H9 (cell line): ENCODE data around the gene NEURL1B. TPM values are rescaled to one million over a fixed set of nuclear protein-coding genes. Genes with fewer than 3 reads are reported as not detected.

Source experiments
- DNase-seq: peaks from one replicate; pipeline ENCODE4 v3.0.0-alpha.2; 2017
- H2AFZ ChIP-seq: one replicate; pipeline ENCODE4 v1.6.1; 2013; ENCODE audit warnings: mild to moderate bottlenecking, low read length, control low read depth, moderate library complexity
- H2AK5ac ChIP-seq: 2 replicates; pipeline ENCODE4 v1.6.1; 2013; ENCODE audit warnings: low read length, control low read depth, mixed read lengths; ENCODE audit not compliant: insufficient read length
- H2BK120ac ChIP-seq: one replicate; pipeline ENCODE4 v1.6.1; 2013; ENCODE audit warnings: low read depth, mild to moderate bottlenecking, low read length, control low read depth, inconsistent platforms; ENCODE audit not compliant: poor library complexity, severe bottlenecking
- H2BK12ac ChIP-seq: 2 replicates; pipeline ENCODE4 v1.6.1; 2013; ENCODE audit warnings: low read length, control low read depth, mixed read lengths, low read depth; ENCODE audit not compliant: insufficient read length
- H2BK15ac ChIP-seq: 2 replicates; pipeline ENCODE4 v1.6.1; 2013; ENCODE audit warnings: low read depth, low read length, control low read depth
- H2BK20ac ChIP-seq: one replicate; pipeline ENCODE4 v1.6.1; 2013; ENCODE audit warnings: low read depth, mild to moderate bottlenecking, low read length, control low read depth, inconsistent platforms; ENCODE audit not compliant: poor library complexity, severe bottlenecking
- H2BK5ac ChIP-seq: 2 replicates; pipeline ENCODE4 v1.6.1; 2013; ENCODE audit warnings: low read length, control low read depth, mixed read lengths; ENCODE audit not compliant: insufficient read length
- H3K14ac ChIP-seq: 2 replicates; pipeline ENCODE4 v1.6.1; 2013; ENCODE audit warnings: low read length, control low read depth; ENCODE audit not compliant: insufficient read depth
- H3K18ac ChIP-seq: 2 replicates; pipeline ENCODE4 v1.6.1; 2013; ENCODE audit warnings: low read depth, mild to moderate bottlenecking, mixed read lengths, low read length, control low read depth; ENCODE audit not compliant: insufficient read length
- H3K23ac ChIP-seq: 2 replicates; pipeline ENCODE4 v1.6.1; 2013; ENCODE audit warnings: low read length, control low read depth, mixed read lengths, low read depth; ENCODE audit not compliant: insufficient read length
- H3K23me2 ChIP-seq: 2 replicates; pipeline ENCODE4 v1.6.1; 2013; ENCODE audit warnings: low read depth, mild to moderate bottlenecking, mixed read lengths, low read length, control low read depth; ENCODE audit not compliant: insufficient read length, poor library complexity, severe bottlenecking
- H3K27ac ChIP-seq: 2 replicates; pipeline ENCODE4 v1.5.1; 2013; ENCODE audit warnings: low read length, control low read depth, mixed read lengths, low read depth; ENCODE audit not compliant: insufficient read length
- H3K27me3 ChIP-seq: 2 replicates; pipeline ENCODE4 v1.6.1; 2013; ENCODE audit warnings: low read length, control low read depth, inconsistent platforms; ENCODE audit not compliant: insufficient read depth
- H3K4ac ChIP-seq: 2 replicates; pipeline ENCODE4 v1.6.1; 2013; ENCODE audit warnings: low read depth, mild to moderate bottlenecking, control low read depth, inconsistent platforms, low read length, moderate library complexity
- H3K4me1 ChIP-seq: 2 replicates; pipeline ENCODE4 v1.6.1; 2013; ENCODE audit warnings: low read length, control low read depth, inconsistent platforms; ENCODE audit not compliant: insufficient read depth
- H3K4me2 ChIP-seq: 2 replicates; pipeline ENCODE4 v1.6.1; 2013; ENCODE audit warnings: low read length, control low read depth, mixed read lengths; ENCODE audit not compliant: insufficient read length, insufficient read depth
- H3K56ac ChIP-seq: 2 replicates; pipeline ENCODE4 v1.6.1; 2013; ENCODE audit warnings: low read depth, mild to moderate bottlenecking, mixed read lengths, low read length, control low read depth; ENCODE audit not compliant: insufficient read length
- H3K79me1 ChIP-seq: 2 replicates; pipeline ENCODE4 v1.6.1; 2013; ENCODE audit warnings: low read depth, mild to moderate bottlenecking, moderate library complexity, low read length, control low read depth, inconsistent platforms; ENCODE audit not compliant: insufficient read depth, poor library complexity, severe bottlenecking
- H3K79me2 ChIP-seq: 2 replicates; pipeline ENCODE4 v1.6.1; 2013; ENCODE audit warnings: low read length, control low read depth, inconsistent platforms; ENCODE audit not compliant: insufficient read depth
- H3K9ac ChIP-seq: 2 replicates; pipeline ENCODE4 v1.6.1; 2013; ENCODE audit warnings: low read length, control low read depth, mixed read lengths; ENCODE audit not compliant: insufficient read length; ENCODE audit errors: extremely low read depth
- H3K9me3 ChIP-seq: one replicate; pipeline ENCODE4 v1.6.1; 2013; ENCODE audit warnings: low read depth, low read length, inconsistent platforms; ENCODE audit not compliant: control insufficient read depth
- H3T11ph ChIP-seq: one replicate; pipeline ENCODE4 v1.6.1; 2013; ENCODE audit warnings: mild to moderate bottlenecking, low read length, control low read depth, inconsistent platforms
- H4K20me1 ChIP-seq: one replicate; pipeline ENCODE4 v1.6.1; 2013; ENCODE audit not compliant: control insufficient read depth, insufficient read length, insufficient read depth
- H4K5ac ChIP-seq: 2 replicates; pipeline ENCODE4 v1.6.1; 2013; ENCODE audit warnings: low read depth, mild to moderate bottlenecking, mixed read lengths, low read length, control low read depth; ENCODE audit not compliant: insufficient read length
- H4K8ac ChIP-seq: replicated peaks from 2 replicates; pipeline ENCODE4 v1.6.1; 2013; ENCODE audit warnings: low read length, control low read depth, mixed read lengths, low read depth; ENCODE audit not compliant: insufficient read length
- H4K91ac ChIP-seq: 2 replicates; pipeline ENCODE4 v1.6.1; 2013; ENCODE audit warnings: low read depth, mild to moderate bottlenecking, moderate library complexity, mixed read lengths, low read length, control low read depth; ENCODE audit not compliant: insufficient read length
- H3K27ac Mint-ChIP-seq, 3 experiments: 2 replicates in 2 of 3; 3 replicates in 1 of 3; pipeline ENCODE4 v1.8.0; 2020 to 2021; ENCODE audit warnings: mixed read lengths in 3 of 3, mild to moderate bottlenecking in 1 of 3, moderate library complexity in 1 of 3
- H3K27me3 Mint-ChIP-seq: 2 replicates; pipeline ENCODE4 v1.8.0; 2021; ENCODE audit warnings: low read depth, mild to moderate bottlenecking, moderate library complexity, mixed read lengths
- H3K36me3 Mint-ChIP-seq, 3 experiments: 2 replicates in 2 of 3; 3 replicates in 1 of 3; pipeline ENCODE4 v1.8.0; 2020 to 2021; ENCODE audit warnings: low read depth in 3 of 3, mixed read lengths in 3 of 3; ENCODE audit not compliant: insufficient read depth in 1 of 3
- H3K4me1 Mint-ChIP-seq, 2 experiments: 2 replicates each; pipeline ENCODE4 v1.8.0; 2020; ENCODE audit warnings: mixed read lengths in 2 of 2
- H3K4me3 Mint-ChIP-seq, 2 experiments: 2 replicates in 1 of 2; 3 replicates in 1 of 2; pipeline ENCODE4 v1.8.0; 2020 to 2021; ENCODE audit warnings: mild to moderate bottlenecking in 2 of 2, mixed read lengths in 2 of 2, moderate library complexity in 1 of 2
- H3K9me3 Mint-ChIP-seq, 2 experiments: 2 replicates in 1 of 2; 3 replicates in 1 of 2; pipeline ENCODE4 v1.8.0; 2020; ENCODE audit warnings: mild to moderate bottlenecking in 2 of 2, mixed read lengths in 2 of 2, moderate library complexity in 1 of 2
- WGBS: extraction: QIAGEN DNeasy Blood & Tissue Kit; methylation state at CpG from one replicate; pipeline ENCODE4 v1.1.7; 2013; ENCODE audit warnings: missing lambda C conversion rate, low lambda C conversion rate, mixed read lengths; ENCODE audit not compliant: insufficient read length; ENCODE audit errors: extremely low coverage; 5-methylcytosine and 5-hydroxymethylcytosine counted together
- total RNA-seq: library from RNA; stranded (reverse); gene quantifications from 2 replicates; pipeline ENCODE4 v1.2.1, GENCODE V29; 2021
- TF ChIP-seq, protein P1 (sequence below): fragments of 200-600 bp; sonication (generic); conservative IDR thresholded peaks from 3 replicates; pipeline ENCODE4 v1.8.0; 2021; ENCODE audit warnings: antibody characterized with exemption, mild to moderate bottlenecking

Gene NEURL1B
- total RNA-seq, 1 experiment from 2014 or later: 3.6 TPM

DNA sequence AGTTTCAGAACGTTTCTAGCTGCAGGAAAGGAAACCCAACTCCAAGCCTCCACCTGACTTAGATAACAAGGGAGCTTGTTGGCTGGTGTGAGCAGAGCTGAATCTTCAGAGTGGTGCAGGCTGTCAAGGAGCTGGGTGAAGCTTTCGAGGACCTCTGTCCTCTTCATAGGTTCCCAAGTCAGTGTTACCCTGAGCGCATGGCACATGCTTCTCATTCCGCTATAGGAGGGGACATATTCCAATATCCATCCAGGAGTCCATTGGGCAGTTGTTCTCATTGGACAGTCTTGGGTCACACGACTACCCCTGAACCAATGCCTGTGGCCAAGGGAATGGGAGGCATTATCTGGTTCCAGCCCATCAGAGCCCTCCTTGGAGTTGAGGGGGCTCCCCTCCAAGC lies 79.6 kb downstream of the NEURL1B start:
- H2BK120ac ChIP-seq: no peak overlapping the region
- H2BK20ac ChIP-seq: no peak overlapping the region
- no peak overlapping the region for H3K18ac ChIP-seq
- no peak overlapping the region for H2AFZ ChIP-seq
- H3K4me2 ChIP-seq: no peak overlapping the region
- no peak overlapping the region for H3K27ac ChIP-seq
- H3K79me2 ChIP-seq: no peaks in the 10 kb centered on the region
- no peaks in the 10 kb centered on the region for H3K23me2 ChIP-seq
- no peak for DNase-seq
- no peak overlapping the region for H2BK12ac ChIP-seq
- no peak overlapping the region for H2AK5ac ChIP-seq
- no peak overlapping the region for H4K8ac ChIP-seq
- H3K9me3 ChIP-seq: no peaks in the 10 kb centered on the region
- H3K56ac ChIP-seq: no peak overlapping the region
- TF ChIP-seq, protein P1, sequence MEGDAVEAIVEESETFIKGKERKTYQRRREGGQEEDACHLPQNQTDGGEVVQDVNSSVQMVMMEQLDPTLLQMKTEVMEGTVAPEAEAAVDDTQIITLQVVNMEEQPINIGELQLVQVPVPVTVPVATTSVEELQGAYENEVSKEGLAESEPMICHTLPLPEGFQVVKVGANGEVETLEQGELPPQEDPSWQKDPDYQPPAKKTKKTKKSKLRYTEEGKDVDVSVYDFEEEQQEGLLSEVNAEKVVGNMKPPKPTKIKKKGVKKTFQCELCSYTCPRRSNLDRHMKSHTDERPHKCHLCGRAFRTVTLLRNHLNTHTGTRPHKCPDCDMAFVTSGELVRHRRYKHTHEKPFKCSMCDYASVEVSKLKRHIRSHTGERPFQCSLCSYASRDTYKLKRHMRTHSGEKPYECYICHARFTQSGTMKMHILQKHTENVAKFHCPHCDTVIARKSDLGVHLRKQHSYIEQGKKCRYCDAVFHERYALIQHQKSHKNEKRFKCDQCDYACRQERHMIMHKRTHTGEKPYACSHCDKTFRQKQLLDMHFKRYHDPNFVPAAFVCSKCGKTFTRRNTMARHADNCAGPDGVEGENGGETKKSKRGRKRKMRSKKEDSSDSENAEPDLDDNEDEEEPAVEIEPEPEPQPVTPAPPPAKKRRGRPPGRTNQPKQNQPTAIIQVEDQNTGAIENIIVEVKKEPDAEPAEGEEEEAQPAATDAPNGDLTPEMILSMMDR: no peak
- H2BK15ac ChIP-seq: no peak overlapping the region
- H3K9me3 Mint-ChIP-seq: no peaks in the 10 kb centered on the region
- H2BK5ac ChIP-seq: no peak overlapping the region
- H3K4me3 Mint-ChIP-seq: no peak overlapping the region
- no peak overlapping the region for H3T11ph ChIP-seq
- no peak overlapping the region for H3K14ac ChIP-seq
- no peak overlapping the region for H3K23ac ChIP-seq
- no peak overlapping the region for H3K9ac ChIP-seq
- H3K36me3 Mint-ChIP-seq: no peaks in the 10 kb centered on the region
- H4K20me1 ChIP-seq: no peaks in the 10 kb centered on the region
- H3K27ac Mint-ChIP-seq: no peak overlapping the region
- no peaks in the 10 kb centered on the region for H3K79me1 ChIP-seq
- no peak overlapping the region for H4K91ac ChIP-seq
- peaks cover 4 to 6% of the 10 kb centered on the region in 2 experiments; a peak in 3 of 4 replicates for H3K4me1 Mint-ChIP-seq
- peaks cover 3% of the 10 kb centered on the region; the same call in 1 of the 2 replicates for H3K27me3 ChIP-seq
- H3K4me1 ChIP-seq: 0 out of 2 replicates have a peak, but pooled peaks cover 1% of the 10 kb centered on the region
- WGBS: no CpG with 5 or more reads among the region's 5 CpGs
- H4K5ac ChIP-seq: no peak overlapping the region
- H3K27me3 Mint-ChIP-seq: peaks cover 45% of the 10 kb centered on the region
- H3K4ac ChIP-seq: no peak overlapping the region
